ENCODE measurements around the gene HES1. TPM values are rescaled to one million over a fixed set of nuclear protein-coding genes. Genes with fewer than 3 reads are reported as not detected.

Gene HES1
- polyA plus RNA-seq, 1 donor from 2014 or later: 0.25 TPM

GRCh38 chr3:194112120-194113106 is 23.5 kb upstream of the HES1 start:
- Histone ChIP-seq H3F3A (ENCODE audit: insufficient read depth, low read length, poor library complexity, severe bottlenecking) (no peaks in the 10 kb centered on the region), H3K9ac (ENCODE audit: low read length) (no peak overlapping the region)
- TF ChIP-seq CTCF (IDR thresholded peaks at IDR 0.05; ENCODE audit: poor library complexity, severe bottlenecking) (no peak), TAF1 (IDR thresholded peaks at IDR 0.05; ENCODE audit: low read depth) (no peak), EZH2 (IDR thresholded peaks at IDR 0.05; ENCODE audit: borderline replicate concordance, insufficient read depth, low read length, poor library complexity, severe bottlenecking) (no peak), SMC3 (conservative IDR thresholded peaks at IDR 0.05; ENCODE audit: poor library complexity) (no peak), REST (IDR thresholded peaks at IDR 0.05; ENCODE audit: borderline replicate concordance) (no peak), MXI1 (conservative IDR thresholded peaks at IDR 0.05; ENCODE audit: poor library complexity, severe bottlenecking) (no peak), EP300 (conservative IDR thresholded peaks at IDR 0.05; ENCODE audit: poor library complexity, severe bottlenecking) (no peak), RAD21 (conservative IDR thresholded peaks at IDR 0.05) (no peak), POLR2AphosphoS5 (IDR thresholded peaks at IDR 0.05) (no peak)

GRCh38 chr3:194114123-194114522 is 21.8 kb upstream of the HES1 start:
- H4K20me1 ChIP-seq (ENCODE audit: insufficient read depth): no peaks in the 10 kb centered on the region
- no peak overlapping the region for H3K9ac ChIP-seq (ENCODE audit: low read length)
- H3K9me3 ChIP-seq (ENCODE audit: low read length): no peaks in the 10 kb centered on the region
- no peak for TF ChIP-seq EZH2 (IDR thresholded peaks at IDR 0.05; ENCODE audit: borderline replicate concordance, insufficient read depth, low read length, poor library complexity, severe bottlenecking)
- TF ChIP-seq POLR2AphosphoS5 (IDR thresholded peaks at IDR 0.05): no peak
- TF ChIP-seq TAF1 (IDR thresholded peaks at IDR 0.05; ENCODE audit: low read depth): no peak
- TF ChIP-seq CTCF (IDR thresholded peaks at IDR 0.05; ENCODE audit: poor library complexity, severe bottlenecking): no peak
- no peak for TF ChIP-seq MXI1 (conservative IDR thresholded peaks at IDR 0.05; ENCODE audit: poor library complexity, severe bottlenecking)
- no peak for TF ChIP-seq SMC3 (conservative IDR thresholded peaks at IDR 0.05; ENCODE audit: poor library complexity)
- H3K79me2 ChIP-seq (replicated peaks; ENCODE audit: insufficient read depth, low read length): no peaks in the 10 kb centered on the region
- no peak overlapping the region for H3K4me2 ChIP-seq (ENCODE audit: low read length)
- H3K27me3 ChIP-seq (ENCODE audit: insufficient read depth, low read depth, low read length): no peaks in the 10 kb centered on the region
- H3K9me2 ChIP-seq (ENCODE audit: insufficient read depth, low read length): no peaks in the 10 kb centered on the region
- no peaks in the 10 kb centered on the region for H3K36me3 ChIP-seq (ENCODE audit: insufficient read depth, low read length)
- no peak overlapping the region for H2AFZ ChIP-seq (ENCODE audit: low read depth, low read length)
- H3F3A ChIP-seq (ENCODE audit: insufficient read depth, low read length, poor library complexity, severe bottlenecking): no peaks in the 10 kb centered on the region
- no peak overlapping the region for H3K27ac ChIP-seq (ENCODE audit: low read length)
- H3K4me3 ChIP-seq (ENCODE audit: low read length): no peak overlapping the region

More at GRCh38 chr3:194112120-194113106, 23.5 kb upstream of the HES1 start:
- Histone ChIP-seq H3K4me3 (ENCODE audit: low read length) (no peak overlapping the region), H3K9me2 (ENCODE audit: insufficient read depth, low read length) (no peaks in the 10 kb centered on the region), H4K20me1 (ENCODE audit: insufficient read depth) (no peaks in the 10 kb centered on the region), H2AFZ (ENCODE audit: low read depth, low read length) (no peak overlapping the region), H3K4me2 (ENCODE audit: low read length) (no peak overlapping the region), H3K9me3 (ENCODE audit: low read length) (no peaks in the 10 kb centered on the region), H3K79me2 (replicated peaks; ENCODE audit: insufficient read depth, low read length) (no peaks in the 10 kb centered on the region), H3K27me3 (ENCODE audit: insufficient read depth, low read depth, low read length) (no peaks in the 10 kb centered on the region), H3K27ac (ENCODE audit: low read length) (no peak overlapping the region), H3K36me3 (ENCODE audit: insufficient read depth, low read length) (no peaks in the 10 kb centered on the region)

All from neural cell (in vitro differentiated cells).